Adrenal gland (tissue), 12 donors: ENCODE measurements around the gene EIF4E2. TPM values are rescaled to one million over a fixed set of nuclear protein-coding genes. Genes with fewer than 3 reads are reported as not detected.

Experiments used
- DNase-seq, 7 donors: peaks; one replicate each; pipeline ENCODE4 v3.0.0-alpha.2; 2019 to 2020
- H3K27ac ChIP-seq, 5 donors: fragments of 200-600 bp; sonication (generic) in 4 of 5; 1 replicate in 3 of 5; 2 replicates in 2 of 5; pipeline versions ENCODE4 v1.5.1 to v1.8.0; 2016 to 2020; ENCODE audit warnings: mild to moderate bottlenecking in 1 of 5
- H3K27me3 ChIP-seq: fragments of 200-600 bp; 2 replicates; pipeline ENCODE4 v1.8.0; 2021
- H3K36me3 ChIP-seq, 2 donors: fragments of 200-600 bp; replicated peaks in 1 of 2; 1 replicate in 1 of 2; 2 replicates in 1 of 2; pipeline versions ENCODE4 v1.5.1 to v1.8.0; 2018 to 2022
- H3K4me1 ChIP-seq, 2 donors: fragments of 200-600 bp; replicated peaks in 1 of 2; 1 replicate in 1 of 2; 2 replicates in 1 of 2; pipeline versions ENCODE4 v1.5.1 to v1.8.0; 2018 to 2021
- H3K4me3 ChIP-seq, 4 donors: fragments of 200-600 bp; sonication (generic) in 3 of 4; one replicate each; pipeline ENCODE4 v1.5.1; 2016 to 2018
- H3K9me3 ChIP-seq, 3 donors: fragments of 200-600 bp; sonication (generic) in 1 of 3; replicated peaks in 1 of 3; 1 replicate in 2 of 3; 2 replicates in 1 of 3; pipeline versions ENCODE4 v1.5.1 to v1.8.0; 2016 to 2021
- CTCF ChIP-seq, 6 experiments: fragments of 450-650 bp in 4 of 6; fragments of 200-600 bp in 2 of 6; sonication (generic) in 1 of 6; IDR thresholded peaks; 1 replicate in 5 of 6; 2 replicates in 1 of 6; pipeline versions ENCODE4 v1.5.1 to v1.8.0; 2016 to 2021; ENCODE audit warnings: antibody characterized with exemption in 6 of 6, mild to moderate bottlenecking in 2 of 6, moderate library complexity in 1 of 6
- POLR2A ChIP-seq, 2 donors: fragments of 450-650 bp; IDR thresholded peaks; one replicate each; pipeline ENCODE4 v1.6.1; 2017; ENCODE audit warnings: antibody characterized with exemption in 2 of 2, mild to moderate bottlenecking in 2 of 2, moderate library complexity in 1 of 2
- WGBS, 4 donors: extraction: QIAGEN DNeasy Blood & Tissue Kit in 2 of 4; methylation state at CpG; one replicate each; pipeline versions ENCODE4 v1.1.5 to v1.1.7; 2013 to 2017; 5-methylcytosine and 5-hydroxymethylcytosine counted together
- intact Hi-C, 2 donors: fragments of 100-400 bp; cut with DNase I; formaldehyde crosslinking; loops; one replicate each; pipeline versions ENCODE4 v1.14.1 to v1.15.0; 2022 to 2023
- polyA plus RNA-seq, 3 donors: library from polyadenylated mRNA; stranded (reverse); fragments of 200-250 nt in 2 of 3; fragments of 350-450 nt in 1 of 3; fragmentation: Illumina TruSeq in 1 of 3; extraction: RNeasy Lipid Tissue Mini Kit (QIAGEN cat#74804) in 1 of 3; gene quantifications; one replicate each; pipeline ENCODE4 v1.2.3, GENCODE V29; 2013 to 2014
- total RNA-seq, 9 donors: library from RNA; depleted of rRNA in 4 of 9; stranded (reverse); fragments of >200 nt in 4 of 9; fragments of 120-200 nt in 1 of 9; fragmentation: NEBNext Ultra II Directional in 1 of 9; extraction: Animal tissue kit (Norgen Biotek cat#: 25700) in 1 of 9; gene quantifications; one replicate each; pipeline versions ENCODE4 v1.1.0 to v1.2.4, GENCODE V29; 2013 to 2023
- donor health status: healthy with polysubstance abuse.
- donor health status: Bipolar disorder and iron deficiency.
- donor health status: DM: yes; HTN: yes; CAD: no.
- donor health status: DM: no; HTN: no; CAD: no.
- donor health status: DM: no; HTN: no; CAD: no.
- donor health status: DM: yes; HTN: yes; CAD: no.

EIF4E2 gene
- total and polyA plus RNA-seq, 12 donors, result 32.2 to 137 (median 57.8) TPM

- 65 to 77% (median 69%) methylated on average over 7 of the region's 7 CpGs for WGBS, 4 donors
- H3K36me3 ChIP-seq, result peaks cover 0 to 56% of the 10 kb centered on the region in 2 donors
Measured at GRCh38 chr2:232571026-232571474, 20.6 kb downstream of the EIF4E2 start.

GRCh38 chr2:232573042-232573441 lies 22.6 kb downstream of the EIF4E2 start:
- no peaks in the 10 kb centered on the region for H3K27me3 ChIP-seq
- no peaks in the 10 kb centered on the region for H3K9me3 ChIP-seq
- no peak for DNase-seq
- no peak overlapping the region for H3K4me3 ChIP-seq
- H3K27ac ChIP-seq, result no peak overlapping the region
- intact Hi-C loops, result no loop called here
- H3K4me1 ChIP-seq, result no peaks in the 10 kb centered on the region
- peaks cover 0 to 36% of the 10 kb centered on the region in 2 donors for H3K36me3 ChIP-seq
- TF ChIP-seq CTCF (IDR thresholded peaks at IDR 0.05) (no peak), POLR2A (IDR thresholded peaks at IDR 0.05) (no peak)

More at GRCh38 chr2:232571026-232571474, 20.6 kb downstream of the EIF4E2 start:
- no peak for DNase-seq
- Histone ChIP-seq H3K27ac (no peak overlapping the region), H3K4me1 (no peaks in the 10 kb centered on the region), H3K27me3 (no peaks in the 10 kb centered on the region), H3K9me3 (no peaks in the 10 kb centered on the region), H3K4me3 (no peak overlapping the region)
- TF ChIP-seq CTCF (IDR thresholded peaks at IDR 0.05) (no peak), POLR2A (IDR thresholded peaks at IDR 0.05) (no peak)
- intact Hi-C loops, result no loop called here

- no peak for TF ChIP-seq POLR2A (IDR thresholded peaks at IDR 0.05)
- TF ChIP-seq CTCF (IDR thresholded peaks at IDR 0.05), result no peak
- Histone ChIP-seq H3K4me1 (no peaks in the 10 kb centered on the region), H3K9me3 (no peaks in the 10 kb centered on the region), H3K4me3 (no peak overlapping the region), H3K27me3 (no peaks in the 10 kb centered on the region), H3K36me3 (peaks cover 0 to 28% of the 10 kb centered on the region in 2 donors), H3K27ac (no peak overlapping the region)
- DNase-seq, result no peak
- 94 to 99% (median 97%) methylated on average over 8 of the region's 8 CpGs for WGBS, 4 donors
- intact Hi-C loops, result no loop called here
Measured at GRCh38 chr2:232573771-232574435, 23.4 kb downstream of the EIF4E2 start.

GRCh38 chr2:232574674-232575403 lies 24.4 kb downstream of the EIF4E2 start:
- H3K9me3 ChIP-seq, result no peaks in the 10 kb centered on the region
- intact Hi-C loops, result no loop called here
- H3K4me1 ChIP-seq, result no peaks in the 10 kb centered on the region
- WGBS, 4 donors, result 88 to 93% (median 92%) methylated on average over 5 of the region's 5 CpGs
- no peak for TF ChIP-seq CTCF (IDR thresholded peaks at IDR 0.05)
- no peak for TF ChIP-seq POLR2A (IDR thresholded peaks at IDR 0.05)
- DNase-seq, result no peak
- no peak overlapping the region for H3K27ac ChIP-seq
- H3K36me3 ChIP-seq, result peaks cover 0 to 19% of the 10 kb centered on the region in 2 donors
- no peak overlapping the region for H3K4me3 ChIP-seq
- H3K27me3 ChIP-seq, result no peaks in the 10 kb centered on the region
